Measurements from ENCODE around the gene BAAT.

The BAAT gene

GRCh38 chr9:101427358-101427757 lies 42.6 kb upstream of the BAAT start:
- DNase-seq (ENCODE audit: low spot score), result no peak
- in situ Hi-C loops (cut with MboI; ENCODE audit: low sequenced_read_pairs, unreplicated experiment), result no loop called here
- TF ChIP-seq CTCF (IDR thresholded peaks at IDR 0.05; ENCODE audit: borderline replicate concordance, control extremely low read depth, extremely low read depth, insufficient read depth, missing control alignments), result no peak

- in situ Hi-C loops (cut with MboI; ENCODE audit: low sequenced_read_pairs, unreplicated experiment), result no loop called here
- no peak for DNase-seq (ENCODE audit: low spot score)
- TF ChIP-seq CTCF (IDR thresholded peaks at IDR 0.05; ENCODE audit: borderline replicate concordance, control extremely low read depth, extremely low read depth, insufficient read depth, missing control alignments), result no peak
Observed at GRCh38 chr9:101421653-101422065, 36.9 kb upstream of the BAAT start.

- in situ Hi-C loops (cut with MboI; ENCODE audit: low sequenced_read_pairs, unreplicated experiment), result no loop called here
- TF ChIP-seq CTCF (IDR thresholded peaks at IDR 0.05; ENCODE audit: borderline replicate concordance, control extremely low read depth, extremely low read depth, insufficient read depth, missing control alignments), result no peak
- DNase-seq (ENCODE audit: low spot score), result no peak
Observed at GRCh38 chr9:101419863-101420262, 35.1 kb upstream of the BAAT start.

GRCh38 chr9:101418518-101419430 lies 34.0 kb upstream of the BAAT start:
- TF ChIP-seq CTCF (IDR thresholded peaks at IDR 0.05; ENCODE audit: borderline replicate concordance, control extremely low read depth, extremely low read depth, insufficient read depth, missing control alignments), result no peak
- DNase-seq (ENCODE audit: low spot score), result no peak
- in situ Hi-C loops (cut with MboI; ENCODE audit: low sequenced_read_pairs, unreplicated experiment), result no loop called here

- no peak for TF ChIP-seq CTCF (IDR thresholded peaks at IDR 0.05; ENCODE audit: borderline replicate concordance, control extremely low read depth, extremely low read depth, insufficient read depth, missing control alignments)
- DNase-seq (ENCODE audit: low spot score), result no peak
- in situ Hi-C loops (cut with MboI; ENCODE audit: low sequenced_read_pairs, unreplicated experiment), result no loop called here
Observed at GRCh38 chr9:101417977-101418376, 33.2 kb upstream of the BAAT start.

- in situ Hi-C loops (cut with MboI; ENCODE audit: low sequenced_read_pairs, unreplicated experiment), result no loop called here
Observed at GRCh38 chr9:101417389-101417788, 32.6 kb upstream of the BAAT start.

More at GRCh38 chr9:101417389-101417788, 32.6 kb upstream of the BAAT start:
- no peak for TF ChIP-seq CTCF (IDR thresholded peaks at IDR 0.05; ENCODE audit: borderline replicate concordance, control extremely low read depth, extremely low read depth, insufficient read depth, missing control alignments)
- DNase-seq (ENCODE audit: low spot score), result no peak

All from GM13976 (cell line).